Fibroblast of villous mesenchyme (primary cell): ENCODE results near the gene AMN1. TPM values are rescaled to one million over a fixed set of nuclear protein-coding genes. Genes with fewer than 3 reads are reported as not detected.
"Not testable (repeated sequence)": the region's sequence is repeated elsewhere in the genome, so short reads cannot be mapped to it uniquely, and the experiment has no call there.

Experiments
- DNase-seq: peaks from one replicate; pipeline ENCODE4 v3.0.0-alpha.2; 2010; ENCODE audit warnings: low read depth
- H3K4me3 ChIP-seq: 2 replicates; pipeline ENCODE4 v1.5.1; 2011; ENCODE audit warnings: low read depth, mild to moderate bottlenecking, low read length
- CTCF ChIP-seq: IDR thresholded peaks from 2 replicates; pipeline ENCODE4 v1.5.1; 2012; ENCODE audit warnings: low read depth, mild to moderate bottlenecking, low read length; ENCODE audit not compliant: insufficient read depth
- total RNA-seq: library from RNA; depleted of rRNA; stranded (reverse); fragments of >200 nt; gene quantifications from 2 replicates; pipeline ENCODE4 v1.2.3, GENCODE V29; 2012

Gene AMN1
- total RNA-seq, 1 donor, result 7.3 TPM

GRCh38 chr12:31736472-31736871, 7.7 kb upstream of the AMN1 start:
- no peak for TF ChIP-seq CTCF
- H3K4me3 ChIP-seq, result no peak overlapping the region
- DNase-seq, result peak; percentile 68

GRCh38 chr12:31733549-31734432, 5.0 kb upstream of the AMN1 start:
- H3K4me3 ChIP-seq, result not testable (repeated sequence)
- peak; percentile 84 for DNase-seq

- TF ChIP-seq CTCF, result no peak
- DNase-seq, result peak; percentile 79
Measured at GRCh38 chr12:31732926-31733548, 4.2 kb upstream of the AMN1 start.

GRCh38 chr12:31731203-31731602, 2.4 kb upstream of the AMN1 start:
- H3K4me3 ChIP-seq, DNase-seq: not testable (repeated sequence)

More at GRCh38 chr12:31732926-31733548, 4.2 kb upstream of the AMN1 start:
- H3K4me3 ChIP-seq, result no peak overlapping the region

- no peak for TF ChIP-seq CTCF
- H3K4me3 ChIP-seq, result peak overlapping the region; percentile 58
- DNase-seq, result no peak
Measured at GRCh38 chr12:31729705-31730104, 884 bp upstream of the AMN1 start.

GRCh38 chr12:31728289-31728916, 418 bp downstream of the AMN1 start:
- H3K4me3 ChIP-seq, result peak overlapping the region; percentile 58
- TF ChIP-seq CTCF, result no peak
- peak; percentile 28 for DNase-seq

GRCh38 chr12:31727192-31727591, 1.6 kb downstream of the AMN1 start:
- no peak for DNase-seq
- no peak overlapping the region for H3K4me3 ChIP-seq
- TF ChIP-seq CTCF, result no peak
